Kidney epithelial cell (primary cell): ENCODE measurements around the gene TACC2. TPM values are rescaled to one million over a fixed set of nuclear protein-coding genes. Genes with fewer than 3 reads are reported as not detected.
"Not testable (repeated sequence)": the region's sequence is repeated elsewhere in the genome, so short reads cannot be mapped to it uniquely, and the experiment has no call there.

Source experiments
- DNase-seq: peaks from one replicate; pipeline ENCODE4 v3.0.0-alpha.2; 2010; ENCODE audit warnings: low read depth
- H3K27me3 ChIP-seq: 2 replicates; pipeline ENCODE4 v1.6.0; 2011; ENCODE audit warnings: low read length; ENCODE audit not compliant: control insufficient read depth, insufficient read depth
- H3K36me3 ChIP-seq: 2 replicates; pipeline ENCODE4 v1.5.1; 2011; ENCODE audit warnings: low read length; ENCODE audit not compliant: control insufficient read depth, insufficient read depth
- H3K4me3 ChIP-seq: 2 replicates; pipeline ENCODE4 v1.5.1; 2011; ENCODE audit warnings: low read depth, mild to moderate bottlenecking, control low read depth, low read length
- total RNA-seq: library from RNA; depleted of rRNA; stranded (reverse); fragments of >200 nt; gene quantifications from 2 replicates; pipeline ENCODE4 v1.2.3, GENCODE V29; 2015
- TF ChIP-seq, protein P1 (sequence below): IDR thresholded peaks from 2 replicates; pipeline ENCODE4 v1.5.1; 2011; ENCODE audit warnings: mild to moderate bottlenecking, moderate library complexity, low read length, control low read depth, inconsistent platforms; ENCODE audit not compliant: insufficient read depth, poor library complexity, severe bottlenecking

TACC2 gene
- total RNA-seq, 1 donor from 2014 or later = 26.9 TPM

DNA sequence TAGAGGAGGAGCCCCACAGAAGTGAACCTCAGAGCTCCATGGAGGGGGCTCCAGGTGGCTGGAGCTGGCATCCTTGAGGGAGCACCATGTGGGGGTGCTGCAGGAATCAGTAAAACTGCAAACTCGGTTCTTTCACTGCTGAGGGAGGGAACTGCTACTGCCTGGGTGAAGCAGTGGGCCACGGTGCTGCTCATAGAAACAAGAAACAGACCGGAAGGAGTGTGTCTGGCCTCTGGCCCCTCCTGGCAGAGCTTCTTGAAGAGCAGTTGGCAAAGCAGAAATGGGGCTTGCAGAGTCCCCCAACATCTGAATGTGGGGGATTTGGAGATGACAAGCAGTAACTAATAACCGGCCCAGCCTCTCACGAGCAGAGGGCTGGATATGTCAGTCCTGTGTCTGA is 23.8 kb downstream of the TACC2 start:
- TF ChIP-seq, protein P1, sequence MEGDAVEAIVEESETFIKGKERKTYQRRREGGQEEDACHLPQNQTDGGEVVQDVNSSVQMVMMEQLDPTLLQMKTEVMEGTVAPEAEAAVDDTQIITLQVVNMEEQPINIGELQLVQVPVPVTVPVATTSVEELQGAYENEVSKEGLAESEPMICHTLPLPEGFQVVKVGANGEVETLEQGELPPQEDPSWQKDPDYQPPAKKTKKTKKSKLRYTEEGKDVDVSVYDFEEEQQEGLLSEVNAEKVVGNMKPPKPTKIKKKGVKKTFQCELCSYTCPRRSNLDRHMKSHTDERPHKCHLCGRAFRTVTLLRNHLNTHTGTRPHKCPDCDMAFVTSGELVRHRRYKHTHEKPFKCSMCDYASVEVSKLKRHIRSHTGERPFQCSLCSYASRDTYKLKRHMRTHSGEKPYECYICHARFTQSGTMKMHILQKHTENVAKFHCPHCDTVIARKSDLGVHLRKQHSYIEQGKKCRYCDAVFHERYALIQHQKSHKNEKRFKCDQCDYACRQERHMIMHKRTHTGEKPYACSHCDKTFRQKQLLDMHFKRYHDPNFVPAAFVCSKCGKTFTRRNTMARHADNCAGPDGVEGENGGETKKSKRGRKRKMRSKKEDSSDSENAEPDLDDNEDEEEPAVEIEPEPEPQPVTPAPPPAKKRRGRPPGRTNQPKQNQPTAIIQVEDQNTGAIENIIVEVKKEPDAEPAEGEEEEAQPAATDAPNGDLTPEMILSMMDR = no peak
- DNase-seq = no peak
- Histone ChIP-seq H3K4me3 (no peak overlapping the region), H3K27me3 (no peaks in the 10 kb centered on the region), H3K36me3 (no peaks in the 10 kb centered on the region)

DNA sequence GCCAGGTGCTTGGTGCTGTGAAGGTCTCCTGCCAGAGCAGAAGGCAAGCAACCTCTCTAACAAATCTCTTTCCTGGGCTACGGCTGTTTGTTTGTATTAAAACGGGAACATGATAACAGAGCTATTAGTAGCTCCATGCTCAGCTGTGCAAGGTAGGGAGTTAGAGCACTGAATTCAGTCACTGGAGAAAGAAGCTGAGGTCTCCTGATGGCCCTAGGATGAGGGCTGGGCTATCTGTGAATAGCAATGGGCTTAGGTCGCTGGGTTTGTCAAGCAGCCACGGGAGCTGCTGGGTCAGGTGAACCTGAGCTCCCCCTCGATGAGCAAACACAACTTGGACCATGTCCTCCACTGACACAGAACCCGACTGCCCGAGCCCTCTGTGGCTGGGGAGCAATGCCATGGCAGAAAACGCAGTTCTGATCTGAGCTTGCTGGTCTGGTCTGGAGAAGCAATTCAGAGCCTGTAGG is 24.4 kb downstream of the TACC2 start:
- no peak for DNase-seq
- TF ChIP-seq, protein P1 = no peak
- no peak overlapping the region for H3K4me3 ChIP-seq
- no peaks in the 10 kb centered on the region for H3K27me3 ChIP-seq
- H3K36me3 ChIP-seq = no peaks in the 10 kb centered on the region

DNA sequence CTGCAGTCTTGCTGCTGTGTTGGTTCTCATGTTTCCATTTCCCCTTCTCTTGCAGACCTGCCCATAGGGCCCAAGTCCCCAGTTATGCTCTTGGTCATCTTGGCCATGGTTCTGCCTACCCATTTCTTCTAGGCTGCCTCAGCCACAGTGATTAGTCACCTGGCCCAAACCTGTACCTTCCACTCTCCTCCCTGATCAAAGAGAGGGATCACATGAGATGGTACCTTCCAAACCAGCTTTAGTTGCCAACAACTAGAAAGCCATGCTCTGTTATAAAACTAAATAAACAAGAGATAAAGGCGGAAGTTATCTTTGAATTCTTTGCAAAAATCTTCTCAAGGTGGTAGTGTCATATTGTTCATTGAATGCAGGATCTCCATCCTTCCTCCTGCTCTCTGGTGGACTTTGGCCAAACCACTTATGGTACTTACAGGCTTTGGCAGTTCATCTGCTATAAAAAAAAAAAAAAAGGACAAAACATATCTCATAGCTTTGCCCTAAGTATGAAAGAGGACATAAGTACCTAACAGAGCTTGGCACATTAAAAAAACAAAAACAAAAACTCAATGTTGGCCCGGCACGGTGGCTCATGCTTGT is 25.8 kb downstream of the TACC2 start:
- Histone ChIP-seq H3K27me3 (no peaks in the 10 kb centered on the region), H3K36me3 (no peaks in the 10 kb centered on the region), H3K4me3 (no peak overlapping the region)
- DNase-seq = no peak
- TF ChIP-seq, protein P1 = no peak

DNA sequence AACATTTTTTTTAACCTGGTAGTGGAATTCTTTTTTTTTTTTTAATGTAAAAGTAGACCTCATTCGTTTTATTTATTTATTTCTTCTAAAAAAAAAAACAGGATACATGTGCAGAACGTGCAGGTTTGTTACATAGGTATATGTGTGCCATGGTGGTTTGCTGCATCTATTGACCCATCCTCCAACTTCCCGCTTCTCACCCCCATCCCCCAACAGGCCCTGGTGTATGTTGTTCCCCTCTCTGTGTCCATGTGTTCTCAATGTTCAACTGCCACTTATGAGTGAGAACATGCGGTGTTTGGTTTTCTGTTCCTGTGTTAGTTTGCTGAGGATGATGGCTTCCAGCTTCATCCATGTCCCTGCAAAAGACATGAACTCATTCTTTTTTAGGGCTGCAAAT is 29.0 kb downstream of the TACC2 start:
- H3K36me3 ChIP-seq, DNase-seq, H3K27me3 ChIP-seq, H3K4me3 ChIP-seq: not testable (repeated sequence)

DNA sequence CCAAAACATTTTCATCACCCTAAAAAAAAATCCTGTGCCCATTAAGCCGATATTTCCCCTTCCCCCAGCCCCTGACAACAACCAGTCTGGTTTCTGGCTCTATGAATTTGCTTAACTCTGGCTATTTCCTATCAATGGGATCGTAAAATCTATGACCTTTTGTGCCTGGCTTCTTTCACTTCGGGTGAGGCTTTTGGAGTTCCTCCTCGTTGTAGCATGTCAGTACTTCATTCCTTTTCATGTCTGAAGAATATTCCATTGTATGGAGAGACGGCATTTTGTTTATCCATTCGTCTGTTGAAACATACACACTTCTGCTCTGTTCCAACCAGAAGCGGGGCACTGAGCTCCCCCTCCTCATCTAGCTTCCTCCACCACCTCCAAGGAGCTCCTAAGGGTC is 29.5 kb downstream of the TACC2 start:
- no peak for DNase-seq
- TF ChIP-seq, protein P1 = no peak
- H3K4me3 ChIP-seq = no peak overlapping the region
- H3K27me3 ChIP-seq = no peaks in the 10 kb centered on the region
- no peaks in the 10 kb centered on the region for H3K36me3 ChIP-seq

DNA sequence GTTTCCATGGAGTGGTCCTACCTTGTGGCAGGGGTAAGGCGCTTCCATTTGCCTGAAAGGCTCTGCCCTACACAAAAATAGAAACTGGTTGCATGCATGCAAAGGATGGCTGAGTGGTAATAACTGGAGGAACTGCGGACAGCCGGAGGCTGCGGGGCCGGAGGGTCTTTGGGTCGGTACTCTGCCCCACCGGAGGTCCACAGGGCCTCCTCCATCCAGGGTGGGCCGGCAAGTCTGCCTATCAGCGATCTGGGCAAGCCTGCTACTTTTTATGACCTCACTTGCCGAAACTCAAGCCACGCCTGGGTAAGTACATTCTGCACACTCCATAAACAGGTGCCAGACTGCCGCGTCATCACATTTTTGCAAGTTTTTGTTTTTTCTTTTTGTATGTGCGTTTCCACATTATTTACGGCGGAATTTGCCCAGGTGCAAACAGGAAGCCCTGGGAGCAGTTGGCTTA is 30.0 kb downstream of the TACC2 start:
- TF ChIP-seq, protein P1 = no peak
- Histone ChIP-seq H3K4me3 (no peak overlapping the region), H3K27me3 (no peaks in the 10 kb centered on the region), H3K36me3 (no peaks in the 10 kb centered on the region)
- DNase-seq = no peak
